Ovary (tissue), 9 donors: Measurements from ENCODE around the gene PZP. TPM values are rescaled to one million over a fixed set of nuclear protein-coding genes. Genes with fewer than 3 reads are reported as not detected.
"Not testable (repeated sequence)": the region's sequence is repeated elsewhere in the genome, so short reads cannot be mapped to it uniquely, and the experiment has no call there.

ENCODE experiments used
- DNase-seq, 5 donors: peaks; one replicate each; pipeline ENCODE4 v3.0.0-alpha.2; 2019 to 2020
- H3K27ac ChIP-seq, 2 donors: fragments of 200-600 bp; one replicate each; pipeline versions ENCODE4 v1.5.1 to v1.8.0; 2019 to 2022
- H3K27me3 ChIP-seq: fragments of 200-600 bp; one replicate; pipeline ENCODE4 v1.8.0; 2022
- H3K36me3 ChIP-seq: fragments of 200-600 bp; sonication (generic); one replicate; pipeline ENCODE4 v1.5.1; 2019
- H3K4me1 ChIP-seq: one replicate; pipeline ENCODE4 v1.8.1; 2013; ENCODE audit warnings: mild to moderate bottlenecking, moderate library complexity; ENCODE audit not compliant: insufficient read depth
- H3K4me3 ChIP-seq: fragments of 200-600 bp; sonication (generic); one replicate; pipeline ENCODE4 v1.5.1; 2017
- H3K9me3 ChIP-seq, 2 donors: fragments of 200-600 bp in 1 of 2; sonication (generic) in 1 of 2; one replicate each; pipeline versions ENCODE4 v1.5.1 to v1.8.1; 2013 to 2019; ENCODE audit warnings: mild to moderate bottlenecking in 1 of 2, moderate library complexity in 1 of 2
- EP300 ChIP-seq: sonication (generic); formaldehyde crosslinking; IDR thresholded peaks from one replicate; pipeline ENCODE4 v1.6.1; 2017; ENCODE audit warnings: antibody characterized with exemption
- POLR2A ChIP-seq: fragments of 450-650 bp; IDR thresholded peaks from one replicate; pipeline ENCODE4 v1.6.1; 2017; ENCODE audit warnings: antibody characterized with exemption, mild to moderate bottlenecking, moderate library complexity
- WGBS, 3 donors: extraction: QIAGEN DNeasy Blood & Tissue Kit in 1 of 3; methylation state at CpG; one replicate each; pipeline versions ENCODE4 v1.1.5 to v1.1.7; 2013 to 2017; 5-methylcytosine and 5-hydroxymethylcytosine counted together
- intact Hi-C, 4 donors: fragments of 100-400 bp; cut with DNase I; formaldehyde crosslinking; loops; one replicate each; pipeline versions ENCODE4 v1.11.0 to v1.15.1; 2022 to 2023
- polyA plus RNA-seq, 2 donors: library from polyadenylated mRNA; stranded (reverse); fragments of 200-250 nt in 1 of 2; fragments of 350-450 nt in 1 of 2; fragmentation: Illumina TruSeq in 1 of 2; extraction: RNeasy Lipid Tissue Mini Kit (QIAGEN cat#74804) in 1 of 2; gene quantifications; one replicate each; pipeline ENCODE4 v1.2.3, GENCODE V29; 2013 to 2014
- total RNA-seq, 7 donors: library from RNA; depleted of rRNA in 2 of 7; stranded (reverse); fragments of >200 nt in 2 of 7; fragmentation: NEBNext Ultra II Directional in 3 of 7; extraction: Animal tissue kit (Norgen Biotek cat#: 25700) in 3 of 7; gene quantifications; one replicate each; pipeline versions ENCODE4 v1.1.0 to v1.2.4, GENCODE V29; 2016 to 2023
- TF ChIP-seq, protein P1 (sequence below), 3 donors: fragments of 450-650 bp in 2 of 3; fragments of 200-600 bp in 1 of 3; IDR thresholded peaks; one replicate each; pipeline versions ENCODE4 v1.5.1 to v1.8.0; 2016 to 2022; ENCODE audit warnings: antibody characterized with exemption in 3 of 3, mild to moderate bottlenecking in 1 of 3
- donor health status: DM: no; HTN: no; CAD: no; lungs with moderate emphysema.
- donor health status: DM: no; HTN: no; CAD: no.
- donor health status: Bipolar disorder and iron deficiency.
- donor health status: DM: yes; HTN: yes; CAD: no.
- donor health status: DM: no; HTN: no; CAD: no.
- donor health status: DM: yes; HTN: yes; CAD: no.

Gene PZP
- total and polyA plus RNA-seq, 9 donors, result 0.11 to 1.1 (median 0.21) TPM; not detected in 1

DNA sequence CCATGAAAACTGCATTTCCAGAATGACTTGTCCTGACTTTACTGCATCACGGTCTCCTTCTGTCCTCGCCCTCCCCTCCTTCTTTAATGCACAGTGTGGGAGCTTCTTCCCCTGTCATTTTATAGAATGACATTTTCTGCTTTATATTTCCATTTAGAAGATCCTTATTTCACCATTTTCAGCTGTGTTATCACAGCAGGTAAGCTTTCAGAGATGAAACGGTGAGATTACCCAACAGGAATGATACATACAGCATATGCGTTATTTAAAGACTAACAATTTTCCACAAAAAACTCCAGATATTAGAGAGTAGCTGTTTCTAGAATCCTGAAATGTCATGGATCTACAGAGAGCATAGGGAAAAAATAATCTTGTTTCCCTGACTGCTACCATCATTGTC is 27.3 kb upstream of the PZP start:
- intact Hi-C loops, result no loop called here
- no peak for TF ChIP-seq POLR2A
- TF ChIP-seq EP300, result no peak
- TF ChIP-seq, protein P1, sequence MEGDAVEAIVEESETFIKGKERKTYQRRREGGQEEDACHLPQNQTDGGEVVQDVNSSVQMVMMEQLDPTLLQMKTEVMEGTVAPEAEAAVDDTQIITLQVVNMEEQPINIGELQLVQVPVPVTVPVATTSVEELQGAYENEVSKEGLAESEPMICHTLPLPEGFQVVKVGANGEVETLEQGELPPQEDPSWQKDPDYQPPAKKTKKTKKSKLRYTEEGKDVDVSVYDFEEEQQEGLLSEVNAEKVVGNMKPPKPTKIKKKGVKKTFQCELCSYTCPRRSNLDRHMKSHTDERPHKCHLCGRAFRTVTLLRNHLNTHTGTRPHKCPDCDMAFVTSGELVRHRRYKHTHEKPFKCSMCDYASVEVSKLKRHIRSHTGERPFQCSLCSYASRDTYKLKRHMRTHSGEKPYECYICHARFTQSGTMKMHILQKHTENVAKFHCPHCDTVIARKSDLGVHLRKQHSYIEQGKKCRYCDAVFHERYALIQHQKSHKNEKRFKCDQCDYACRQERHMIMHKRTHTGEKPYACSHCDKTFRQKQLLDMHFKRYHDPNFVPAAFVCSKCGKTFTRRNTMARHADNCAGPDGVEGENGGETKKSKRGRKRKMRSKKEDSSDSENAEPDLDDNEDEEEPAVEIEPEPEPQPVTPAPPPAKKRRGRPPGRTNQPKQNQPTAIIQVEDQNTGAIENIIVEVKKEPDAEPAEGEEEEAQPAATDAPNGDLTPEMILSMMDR (IDR thresholded peaks at IDR 0.05), result no peak
- 90 to 92% (median 90%) methylated on average over 4 of the region's 4 CpGs for whole genome bisulfite sequencing, 3 donors
- no peak for DNase-seq
- Histone ChIP-seq H3K4me3 (no peak overlapping the region), H3K27me3 (no peaks in the 10 kb centered on the region), H3K27ac (no peak overlapping the region), H3K36me3 (no peaks in the 10 kb centered on the region), H3K9me3 (no peaks in the 10 kb centered on the region), H3K4me1 (no peaks in the 10 kb centered on the region)

DNA sequence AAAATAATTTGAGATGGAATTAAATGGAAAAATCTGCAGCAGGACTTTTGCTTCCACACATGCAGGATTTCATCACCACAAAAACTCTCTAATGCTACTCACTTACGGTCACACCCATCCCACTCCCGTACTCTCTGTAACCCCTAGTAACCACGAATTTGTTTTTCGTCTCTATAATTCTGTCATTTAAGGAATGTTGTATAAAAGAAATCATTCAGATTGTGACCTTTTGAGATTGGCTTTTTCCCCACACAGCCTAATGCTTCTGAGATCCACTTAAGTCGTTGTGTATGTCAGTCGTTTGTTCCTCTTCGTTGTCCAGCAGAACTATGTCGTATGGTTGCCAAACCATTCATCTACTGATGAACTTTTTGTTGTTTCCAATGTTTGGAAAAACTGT is 19.8 kb upstream of the PZP start:
- Histone ChIP-seq H3K36me3 (no peaks in the 10 kb centered on the region), H3K27me3 (no peaks in the 10 kb centered on the region), H3K4me1 (no peaks in the 10 kb centered on the region), H3K4me3 (no peak overlapping the region), H3K27ac (no peak overlapping the region), H3K9me3 (no peaks in the 10 kb centered on the region)
- intact Hi-C loops, result no loop called here
- TF ChIP-seq, protein P1 (IDR thresholded peaks at IDR 0.05), result no peak
- TF ChIP-seq EP300, result no peak
- TF ChIP-seq POLR2A, result no peak
- 60 to 78% (median 73%) methylated on average over 8 of the region's 8 CpGs for WGBS, 3 donors
- no peak for DNase-seq

DNA sequence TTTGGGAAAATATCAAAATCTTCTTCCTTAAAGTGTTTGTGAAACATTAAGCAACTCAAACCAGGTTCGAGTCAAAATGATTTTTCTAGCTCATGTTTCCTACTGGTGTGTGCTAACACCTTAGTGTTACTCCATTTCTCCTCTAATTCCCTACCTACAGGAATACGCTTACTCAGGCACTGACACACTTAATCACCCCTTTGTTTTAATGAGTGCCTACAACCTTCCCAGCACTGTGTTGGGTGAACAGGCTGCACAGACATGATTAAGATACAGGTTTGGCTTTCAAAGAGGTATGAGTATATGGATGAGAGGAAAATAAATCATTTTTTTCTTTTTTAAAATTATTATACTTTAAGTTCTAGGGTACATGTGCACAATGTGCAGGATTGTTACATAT is 15.6 kb upstream of the PZP start:
- H3K36me3 ChIP-seq, result no peaks in the 10 kb centered on the region
- 88 to 97% (median 95%) methylated on average over 2 of the region's 2 CpGs for WGBS, 3 donors
- no peak overlapping the region for H3K4me3 ChIP-seq
- H3K9me3 ChIP-seq, result no peaks in the 10 kb centered on the region
- intact Hi-C loops, result no loop called here
- no peak for TF ChIP-seq EP300
- TF ChIP-seq, protein P1 (IDR thresholded peaks at IDR 0.05), result no peak
- no peak for TF ChIP-seq POLR2A
- no peaks in the 10 kb centered on the region for H3K4me1 ChIP-seq
- no peak for DNase-seq
- no peak overlapping the region for H3K27ac ChIP-seq
- no peaks in the 10 kb centered on the region for H3K27me3 ChIP-seq

DNA sequence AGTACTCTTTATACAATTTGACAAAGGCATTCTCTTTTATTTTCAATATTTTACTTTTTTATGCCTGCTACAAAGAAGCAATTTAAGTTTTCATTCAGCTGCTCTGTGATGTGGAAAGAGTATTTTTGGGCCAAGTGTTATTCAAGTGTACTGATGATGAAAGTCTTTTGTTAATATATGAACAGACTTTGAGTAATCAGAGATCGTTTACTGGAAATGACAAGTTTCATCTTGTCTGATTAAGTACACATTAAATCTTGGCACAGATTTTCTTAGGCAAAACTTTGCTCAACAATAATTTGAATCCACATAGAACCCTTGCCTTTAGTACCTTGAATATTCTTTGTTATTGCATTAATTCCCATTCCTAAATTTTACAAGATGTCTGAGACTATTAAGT is 13.3 kb upstream of the PZP start:
- WGBS, 3 donors, result 8 to 15% (median 9%) methylated on average over 1 of the region's 1 CpG
- H3K27ac ChIP-seq, result no peak overlapping the region

DNA sequence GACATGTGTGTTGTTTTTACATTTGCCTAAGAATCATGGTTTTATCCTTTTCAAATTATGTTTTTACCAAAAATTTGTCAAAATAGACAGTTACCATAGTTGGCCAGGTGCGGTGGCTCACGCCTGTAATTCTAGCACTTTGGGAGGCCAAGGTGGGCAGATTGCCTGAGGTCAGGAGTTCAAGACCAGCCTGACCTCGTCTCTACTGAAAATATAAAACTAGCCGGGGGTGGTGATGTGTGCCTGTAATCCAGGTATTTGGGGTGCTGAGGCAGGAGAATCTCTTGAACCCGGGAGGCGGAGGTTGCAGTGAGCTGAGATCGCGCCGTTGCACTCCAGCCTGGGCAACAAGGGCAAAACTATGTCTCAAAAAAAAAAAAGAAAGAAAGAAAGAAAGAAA is 12.8 kb upstream of the PZP start:
- H3K27me3 ChIP-seq, H3K4me3 ChIP-seq, intact Hi-C loops, DNase-seq, H3K4me1 ChIP-seq, H3K27ac ChIP-seq, H3K9me3 ChIP-seq, H3K36me3 ChIP-seq: not testable (repeated sequence)
- 72 to 74% (median 72%) methylated on average over 9 of the region's 9 CpGs for WGBS, 3 donors

More for the DNA sequence above, 13.3 kb upstream of the PZP start:
- Histone ChIP-seq H3K4me1 (no peaks in the 10 kb centered on the region), H3K36me3 (no peaks in the 10 kb centered on the region), H3K27me3 (no peaks in the 10 kb centered on the region), H3K4me3 (no peak overlapping the region), H3K9me3 (no peaks in the 10 kb centered on the region)
- intact Hi-C loops, result no loop called here
- TF ChIP-seq, protein P1 (IDR thresholded peaks at IDR 0.05), result no peak
- no peak for DNase-seq
